HG02884 (cell line): ENCODE measurements around the gene IGSF21.
"Not testable (repeated sequence)": the region's sequence is repeated elsewhere in the genome, so short reads cannot be mapped to it uniquely, and the experiment has no call there.

ENCODE experiments used
- ATAC-seq: cut with Tn5 transposase; IDR thresholded peaks from one replicate; pipeline ENCODE4 v1.9.1; 2021; ENCODE audit warnings: mild to moderate bottlenecking, moderate library complexity; ENCODE audit not compliant: unreplicated experiment

The IGSF21 gene

GRCh38 chr1:18415448-18416027 is 307.9 kb downstream of the IGSF21 start:
- no peak for ATAC-seq

GRCh38 chr1:18416126-18416525 is 308.5 kb downstream of the IGSF21 start:
- ATAC-seq, result not testable (repeated sequence)

GRCh38 chr1:18417316-18418269 is 310.0 kb downstream of the IGSF21 start:
- no peak for ATAC-seq

- no peak for ATAC-seq
These were observed 311.7 kb downstream of the IGSF21 start for GRCh38 chr1:18419113-18419844.

- ATAC-seq, result no peak
These were observed 312.2 kb downstream of the IGSF21 start for GRCh38 chr1:18419845-18420184.

- no peak for ATAC-seq
These were observed 314.6 kb downstream of the IGSF21 start for GRCh38 chr1:18422076-18422777.

GRCh38 chr1:18422954-18423353 is 315.4 kb downstream of the IGSF21 start:
- no peak for ATAC-seq

GRCh38 chr1:18426580-18426979 is 319.0 kb downstream of the IGSF21 start:
- no peak for ATAC-seq
